Mononuclear cell (primary cell): ENCODE measurements around the gene TNFRSF4. TPM values are rescaled to one million over a fixed set of nuclear protein-coding genes. Genes with fewer than 3 reads are reported as not detected.
"Not testable (repeated sequence)": the region's sequence is repeated elsewhere in the genome, so short reads cannot be mapped to it uniquely, and the experiment has no call there.

ENCODE experiments used
- H3K27me3 ChIP-seq: 2 replicates; pipeline ENCODE4 v1.6.0; 2011; ENCODE audit warnings: low read length, control low read depth; ENCODE audit not compliant: insufficient read depth
- H3K4me1 ChIP-seq: 2 replicates; pipeline ENCODE4 v1.5.1; 2011; ENCODE audit warnings: mild to moderate bottlenecking, low read length, control low read depth; ENCODE audit not compliant: insufficient read depth
- H3K4me3 ChIP-seq: 2 replicates; pipeline ENCODE4 v1.5.1; 2011; ENCODE audit warnings: mild to moderate bottlenecking, low read length, moderate library complexity
- H3K9me3 ChIP-seq: 2 replicates; pipeline ENCODE4 v1.5.1; 2011; ENCODE audit warnings: low read depth, mild to moderate bottlenecking, control low read depth, low read length
- total RNA-seq: library from RNA; depleted of rRNA; stranded (reverse); fragments of >200 nt; gene quantifications from one replicate; pipeline ENCODE4 v1.2.3, GENCODE V29; 2012

TNFRSF4 gene
- total RNA-seq, 1 donor, result 3.3 TPM

- not testable (repeated sequence) for H3K9me3 ChIP-seq, H3K27me3 ChIP-seq, H3K4me3 ChIP-seq, H3K4me1 ChIP-seq
These were observed 34.3 kb upstream of the TNFRSF4 start for GRCh38 chr1:1248009-1248913.

- H3K27me3 ChIP-seq, result peaks cover 5% of the 10 kb centered on the region
- no peaks in the 10 kb centered on the region for H3K9me3 ChIP-seq
- H3K4me3 ChIP-seq, result no peak overlapping the region
- peaks cover 8% of the 10 kb centered on the region for H3K4me1 ChIP-seq
These were observed 33.5 kb upstream of the TNFRSF4 start for GRCh38 chr1:1247341-1247913.

GRCh38 chr1:1246577-1247340 is 32.8 kb upstream of the TNFRSF4 start, which contains the start of gene C1QTNF12:
TSS of gene C1QTNF12 (minus strand) at chr1:1246722. CDS start at chr1:1246690, 32 bp downstream.
- peaks cover 5% of the 10 kb centered on the region for H3K27me3 ChIP-seq
- no peak within 1 kb of the TSS for H3K4me3 ChIP-seq
- H3K9me3 ChIP-seq, result no peaks in the 10 kb centered on the region
- peaks cover 8% of the 10 kb centered on the region for H3K4me1 ChIP-seq

GRCh38 chr1:1245817-1246576 is 32.0 kb upstream of the TNFRSF4 start:
- H3K27me3 ChIP-seq, result peaks cover 5% of the 10 kb centered on the region
- no peaks in the 10 kb centered on the region for H3K9me3 ChIP-seq
- peaks cover 6% of the 10 kb centered on the region for H3K4me1 ChIP-seq
- no peak overlapping the region for H3K4me3 ChIP-seq

GRCh38 chr1:1245178-1245816 is 31.3 kb upstream of the TNFRSF4 start:
- Histone ChIP-seq H3K4me3 (no peak overlapping the region), H3K9me3 (no peaks in the 10 kb centered on the region), H3K4me1 (no peaks in the 10 kb centered on the region), H3K27me3 (peaks cover 5% of the 10 kb centered on the region)

GRCh38 chr1:1244192-1244811 is 30.3 kb upstream of the TNFRSF4 start:
- H3K9me3 ChIP-seq, result no peaks in the 10 kb centered on the region
- no peak overlapping the region for H3K4me3 ChIP-seq
- H3K27me3 ChIP-seq, result peaks cover 5% of the 10 kb centered on the region
- no peaks in the 10 kb centered on the region for H3K4me1 ChIP-seq

- H3K4me1 ChIP-seq, result no peaks in the 10 kb centered on the region
- peaks cover 5% of the 10 kb centered on the region for H3K27me3 ChIP-seq
- no peak overlapping the region for H3K4me3 ChIP-seq
- no peaks in the 10 kb centered on the region for H3K9me3 ChIP-seq
These were observed 29.8 kb upstream of the TNFRSF4 start for GRCh38 chr1:1243807-1244191.

- Histone ChIP-seq H3K27me3 (peaks cover 5% of the 10 kb centered on the region), H3K4me3 (no peak overlapping the region), H3K9me3 (no peaks in the 10 kb centered on the region), H3K4me1 (no peaks in the 10 kb centered on the region)
These were observed 29.3 kb upstream of the TNFRSF4 start for GRCh38 chr1:1243266-1243660.

GRCh38 chr1:1242461-1243265 is 28.7 kb upstream of the TNFRSF4 start:
- H3K27me3 ChIP-seq, result peaks cover 5% of the 10 kb centered on the region
- H3K4me3 ChIP-seq, result no peak overlapping the region
- no peaks in the 10 kb centered on the region for H3K4me1 ChIP-seq
- no peaks in the 10 kb centered on the region for H3K9me3 ChIP-seq

GRCh38 chr1:1241588-1242219 is 27.8 kb upstream of the TNFRSF4 start:
- H3K27me3 ChIP-seq, result no peaks in the 10 kb centered on the region
- H3K9me3 ChIP-seq, result no peaks in the 10 kb centered on the region
- no peaks in the 10 kb centered on the region for H3K4me1 ChIP-seq
- H3K4me3 ChIP-seq, result no peak overlapping the region

GRCh38 chr1:1240822-1241587 is 27.1 kb upstream of the TNFRSF4 start:
- H3K27me3 ChIP-seq, result no peaks in the 10 kb centered on the region
- no peak overlapping the region for H3K4me3 ChIP-seq
- no peaks in the 10 kb centered on the region for H3K4me1 ChIP-seq
- no peaks in the 10 kb centered on the region for H3K9me3 ChIP-seq

GRCh38 chr1:1240348-1240732 is 26.4 kb upstream of the TNFRSF4 start:
- no peaks in the 10 kb centered on the region for H3K4me1 ChIP-seq
- no peaks in the 10 kb centered on the region for H3K9me3 ChIP-seq
- no peak overlapping the region for H3K4me3 ChIP-seq
- no peaks in the 10 kb centered on the region for H3K27me3 ChIP-seq
